Measurements from ENCODE around the gene SNRPN.

DNA sequence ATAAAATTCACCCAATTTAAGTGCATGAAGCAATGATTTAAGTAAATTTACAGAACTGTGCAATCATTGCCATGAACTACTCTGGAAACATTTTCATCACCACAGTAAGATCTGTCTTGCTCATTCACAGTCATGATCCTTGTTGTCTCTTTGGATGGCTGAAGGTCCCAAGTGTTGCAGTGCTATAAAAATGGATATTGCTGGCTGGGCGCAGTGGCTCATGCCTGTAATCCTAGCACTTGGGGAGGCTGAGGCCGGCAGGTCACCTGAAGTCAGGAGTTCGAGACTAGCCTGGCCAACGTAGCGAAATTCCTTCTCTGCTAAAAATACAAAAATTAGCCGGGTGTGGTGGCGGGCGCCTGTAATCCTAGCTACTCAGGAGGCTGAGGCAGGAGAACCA is 17.0 kb downstream of the SNRPN start:
- no peak for TF ChIP-seq POLR2A (IDR thresholded peaks at IDR 0.05)
- TF ChIP-seq, protein P1, sequence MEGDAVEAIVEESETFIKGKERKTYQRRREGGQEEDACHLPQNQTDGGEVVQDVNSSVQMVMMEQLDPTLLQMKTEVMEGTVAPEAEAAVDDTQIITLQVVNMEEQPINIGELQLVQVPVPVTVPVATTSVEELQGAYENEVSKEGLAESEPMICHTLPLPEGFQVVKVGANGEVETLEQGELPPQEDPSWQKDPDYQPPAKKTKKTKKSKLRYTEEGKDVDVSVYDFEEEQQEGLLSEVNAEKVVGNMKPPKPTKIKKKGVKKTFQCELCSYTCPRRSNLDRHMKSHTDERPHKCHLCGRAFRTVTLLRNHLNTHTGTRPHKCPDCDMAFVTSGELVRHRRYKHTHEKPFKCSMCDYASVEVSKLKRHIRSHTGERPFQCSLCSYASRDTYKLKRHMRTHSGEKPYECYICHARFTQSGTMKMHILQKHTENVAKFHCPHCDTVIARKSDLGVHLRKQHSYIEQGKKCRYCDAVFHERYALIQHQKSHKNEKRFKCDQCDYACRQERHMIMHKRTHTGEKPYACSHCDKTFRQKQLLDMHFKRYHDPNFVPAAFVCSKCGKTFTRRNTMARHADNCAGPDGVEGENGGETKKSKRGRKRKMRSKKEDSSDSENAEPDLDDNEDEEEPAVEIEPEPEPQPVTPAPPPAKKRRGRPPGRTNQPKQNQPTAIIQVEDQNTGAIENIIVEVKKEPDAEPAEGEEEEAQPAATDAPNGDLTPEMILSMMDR (IDR thresholded peaks at IDR 0.05): no peak
